ENCODE measurements around the gene RALGAPB.
"Not testable (repeated sequence)": the region's sequence is repeated elsewhere in the genome, so short reads cannot be mapped to it uniquely, and the experiment has no call there.

RALGAPB gene

DNA sequence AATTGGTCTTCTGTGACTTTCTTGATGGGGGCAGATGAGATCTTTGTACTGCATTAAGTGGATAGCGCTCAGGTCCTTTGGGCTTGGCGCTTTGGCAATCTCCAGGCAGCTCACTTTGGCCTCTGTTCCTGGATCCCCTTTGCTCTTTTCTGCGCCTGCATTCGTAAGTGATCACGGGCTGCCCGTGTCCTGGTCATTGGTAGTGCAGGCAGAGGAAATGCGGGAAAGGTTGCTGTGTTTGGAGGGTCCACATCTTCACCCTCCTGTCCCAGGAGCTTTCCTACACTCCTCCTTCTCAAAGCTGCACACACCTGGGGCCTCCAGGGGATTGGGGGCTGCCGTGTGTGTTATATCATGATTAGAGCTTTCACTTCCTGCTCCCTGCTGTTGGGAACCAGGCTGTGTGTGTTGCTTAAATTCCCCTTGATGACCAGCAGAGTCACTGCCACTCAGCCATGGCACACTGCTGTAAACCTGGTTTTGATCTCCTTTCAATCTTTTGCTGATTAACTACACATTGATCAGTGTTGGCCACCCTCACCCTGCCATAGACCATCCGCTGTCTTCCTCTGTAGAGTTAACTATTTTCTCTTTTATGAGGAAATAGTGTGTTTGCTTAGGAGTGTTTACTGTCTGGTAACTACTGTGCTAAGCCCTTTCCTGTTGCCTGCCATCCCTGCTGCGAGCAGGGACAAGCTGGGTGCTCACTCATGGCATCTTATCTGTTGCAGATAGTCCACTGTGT, 24.5 kb upstream of the RALGAPB start:
- no peak for DNase-seq

DNA sequence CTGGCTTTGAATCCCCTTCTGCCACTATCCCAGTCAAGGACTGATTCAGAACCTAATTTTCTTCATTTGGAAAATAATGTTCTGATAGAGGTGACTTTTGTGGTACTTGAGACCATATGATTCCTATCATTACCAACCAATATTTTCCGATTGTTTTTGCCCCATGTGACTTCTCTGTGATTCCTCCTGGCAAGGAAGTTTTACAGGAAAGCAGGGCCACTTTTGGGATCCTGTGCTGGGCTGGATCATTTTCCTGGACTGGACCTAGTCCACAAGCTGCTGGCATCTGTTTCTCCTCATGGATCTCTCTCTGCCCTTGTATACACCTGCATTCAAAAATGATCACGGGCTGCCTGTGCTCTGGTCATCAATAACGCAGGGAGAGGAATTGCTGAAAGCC, 23.6 kb upstream of the RALGAPB start:
- no peak for DNase-seq

DNA sequence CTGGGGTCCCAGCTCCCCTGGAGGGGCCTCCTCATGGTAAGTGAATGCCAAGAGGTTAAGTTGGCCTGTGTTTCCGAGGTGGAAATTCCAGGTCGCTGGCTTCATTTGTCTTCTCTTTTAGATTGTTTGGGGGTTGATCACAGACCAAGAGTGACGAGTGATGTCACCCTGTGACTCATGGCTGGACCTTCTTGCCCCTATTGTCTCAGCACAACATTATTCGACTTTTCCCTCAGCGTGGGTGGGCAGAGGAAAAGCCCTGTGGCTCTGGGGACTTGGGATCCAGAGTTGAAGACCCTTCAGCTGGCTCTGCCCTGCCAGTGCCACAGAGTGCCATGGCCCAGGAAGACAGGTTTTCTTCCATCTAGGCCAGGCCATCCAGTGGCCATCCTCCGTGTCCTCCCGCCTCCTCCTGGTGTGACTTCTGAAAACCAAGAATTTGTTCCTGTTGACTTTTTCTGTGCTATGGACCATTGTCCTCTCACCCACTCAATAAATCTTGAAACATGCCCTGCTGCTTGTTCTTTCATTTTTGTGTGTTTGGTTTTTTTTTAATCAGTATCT, 22.1 kb upstream of the RALGAPB start:
- DNase-seq = peak; percentile 23

DNA sequence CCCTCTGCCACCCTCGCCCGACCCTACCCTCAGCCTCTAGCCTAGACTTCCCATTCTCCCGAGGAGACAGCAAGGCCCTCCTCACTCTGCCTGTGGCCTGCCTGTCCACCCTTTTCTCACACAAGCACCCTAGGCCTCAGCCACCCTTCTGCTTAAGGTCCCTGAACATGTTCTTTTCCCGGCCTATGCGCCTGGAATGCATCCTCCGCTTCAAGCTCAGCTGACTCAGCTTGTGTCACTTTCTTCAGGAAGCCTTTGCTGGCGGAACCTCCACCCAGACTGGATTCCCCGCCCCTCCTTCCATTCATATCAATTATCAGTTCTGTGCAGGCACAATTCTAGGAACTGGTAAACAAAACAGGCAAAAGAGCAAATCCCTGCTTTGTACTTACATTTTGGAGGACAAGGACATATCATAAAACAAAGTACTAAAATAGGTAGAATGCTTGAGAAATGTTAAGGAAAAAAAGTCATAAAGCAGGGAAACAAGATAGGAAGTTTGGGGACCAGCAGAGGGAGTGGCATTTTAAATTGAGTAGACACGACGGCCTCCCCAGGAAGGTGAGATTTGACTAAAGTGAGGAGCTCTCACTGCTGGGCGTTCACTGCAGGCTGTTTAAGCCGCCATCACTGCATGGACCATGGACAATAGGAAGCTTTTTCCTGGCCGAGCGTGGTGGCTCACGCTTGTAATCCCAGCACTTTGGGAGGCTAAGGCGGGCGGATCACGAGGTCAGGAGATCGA, 19.6 kb upstream of the RALGAPB start:
- DNase-seq = peak; percentile 44

DNA sequence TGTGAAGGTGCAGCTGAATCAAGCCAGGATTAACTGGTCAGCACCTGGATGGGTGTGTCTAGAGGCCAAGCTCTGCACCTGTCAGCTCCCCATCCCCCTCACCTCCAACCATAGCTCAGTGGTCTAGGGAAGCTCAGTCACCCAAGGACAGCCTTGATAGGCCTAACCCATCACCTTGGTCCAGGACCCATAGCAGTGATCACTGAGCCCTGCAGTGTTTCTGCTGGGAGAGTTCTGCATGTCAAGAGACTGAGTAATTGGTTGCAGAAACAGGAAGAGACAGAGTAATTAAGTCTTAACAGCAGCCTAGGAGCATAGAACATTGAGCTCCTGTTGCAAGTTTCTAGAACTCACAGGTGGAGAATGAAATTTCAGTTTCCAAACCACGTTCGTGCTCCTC, 18.7 kb upstream of the RALGAPB start:
- no peak for DNase-seq

DNA sequence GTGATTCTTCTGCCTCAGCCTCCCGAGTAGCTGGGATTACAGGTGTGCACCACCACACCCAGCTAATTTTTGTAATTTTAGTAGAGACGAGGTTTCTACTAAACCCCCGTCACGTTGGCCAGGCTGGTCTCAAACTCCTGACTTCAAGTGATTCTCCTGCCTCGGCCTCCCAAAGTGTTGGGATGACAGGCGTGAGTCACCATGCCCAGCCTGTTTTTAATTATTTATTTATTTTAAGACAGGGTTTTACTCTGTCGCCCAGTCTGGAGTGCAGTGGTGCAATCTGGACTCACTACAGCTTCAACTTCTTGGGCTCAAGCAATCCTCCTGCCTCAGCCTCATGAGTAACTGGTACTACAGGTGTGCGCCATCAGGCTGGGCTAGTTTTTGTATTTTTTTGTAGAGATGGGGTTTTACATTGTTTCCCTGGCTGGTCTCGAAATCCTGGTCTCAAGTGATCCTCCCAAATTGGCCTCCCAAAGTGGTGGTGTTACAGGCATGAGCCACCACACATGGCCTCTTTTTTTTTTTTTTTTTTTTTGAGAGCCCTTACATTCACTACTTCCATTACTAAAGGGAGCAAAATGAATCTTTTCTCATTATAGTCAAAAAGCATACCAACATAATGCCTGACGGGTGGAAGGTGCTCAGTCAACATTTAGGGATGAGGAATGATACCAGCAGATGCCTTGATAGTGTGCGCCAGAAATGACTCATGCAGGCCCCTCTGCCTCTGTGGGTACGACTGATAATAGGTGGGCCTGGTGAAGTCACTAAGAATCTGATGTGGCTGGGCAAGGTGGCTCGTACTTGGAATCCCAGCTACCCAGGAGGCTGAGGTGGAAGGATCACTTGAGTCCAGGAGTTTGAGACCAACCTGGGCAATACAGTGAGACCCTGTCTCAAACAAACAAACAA, 17.8 kb upstream of the RALGAPB start:
- DNase-seq = no peak

DNA sequence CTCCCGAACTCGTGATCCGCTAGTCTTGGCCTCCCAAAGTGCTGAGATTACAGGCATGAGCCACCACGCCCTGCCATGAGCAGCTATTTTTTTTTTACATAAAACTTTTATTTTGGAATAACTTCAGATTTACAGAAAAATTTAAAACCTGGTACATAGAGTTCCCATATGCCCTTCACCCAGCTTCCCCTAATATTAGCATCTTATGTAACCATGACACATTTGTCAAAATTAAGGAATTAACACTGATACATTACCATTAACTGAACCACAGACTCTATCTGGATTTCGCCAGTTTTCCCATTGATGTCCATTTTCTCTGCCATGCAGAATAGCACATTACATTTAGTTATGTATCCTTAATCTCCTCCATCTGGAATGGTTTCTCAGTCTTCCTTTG, 14.3 kb upstream of the RALGAPB start:
- DNase-seq = no peak

DNA sequence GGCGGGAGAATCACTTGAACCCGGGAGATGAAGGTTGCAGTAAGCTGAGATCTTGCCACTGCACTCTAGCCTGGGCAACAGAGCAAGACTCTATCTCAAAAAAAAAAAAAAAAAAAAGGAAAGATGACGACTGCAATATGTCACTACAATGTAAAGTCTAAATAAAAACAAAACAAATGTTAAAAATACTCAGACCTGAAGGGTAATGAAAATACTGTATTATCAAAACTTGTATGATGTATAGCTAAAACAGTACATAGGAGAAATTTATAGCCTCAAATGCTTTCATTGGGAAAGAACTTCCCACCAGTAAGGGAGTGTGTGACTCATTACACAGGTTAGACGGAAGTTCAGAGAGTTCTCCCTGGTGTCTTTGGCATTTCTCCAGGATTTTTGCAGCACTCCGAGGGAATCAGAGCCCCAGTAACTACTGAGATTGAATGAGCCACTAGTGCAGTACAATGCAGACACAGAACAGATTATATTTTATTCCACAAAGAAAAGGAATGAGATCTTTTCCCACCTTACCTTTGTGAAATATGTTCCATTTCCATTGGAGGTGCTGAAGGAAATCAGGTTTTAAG, 12.5 kb upstream of the RALGAPB start:
- DNase-seq = peak; percentile 83

DNA sequence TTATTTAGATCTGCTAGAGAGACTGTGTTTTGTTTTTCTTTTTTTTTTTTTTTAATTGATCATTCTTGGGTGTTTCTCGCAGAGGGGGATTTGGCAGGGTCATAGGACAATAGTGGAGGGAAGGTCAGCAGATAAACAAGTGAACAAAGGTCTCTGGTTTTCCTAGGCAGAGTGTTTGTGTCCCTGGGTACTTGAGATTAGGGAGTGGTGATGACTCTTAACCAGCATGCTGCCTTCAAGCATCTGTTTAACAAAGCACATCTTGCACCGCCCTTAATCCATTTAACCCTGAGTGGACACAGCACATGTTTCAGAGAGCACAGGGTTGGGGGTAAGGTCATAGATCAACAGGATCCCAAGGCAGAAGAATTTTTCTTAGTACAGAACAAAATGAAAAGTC, 12.0 kb upstream of the RALGAPB start:
- not testable (repeated sequence) for DNase-seq

DNA sequence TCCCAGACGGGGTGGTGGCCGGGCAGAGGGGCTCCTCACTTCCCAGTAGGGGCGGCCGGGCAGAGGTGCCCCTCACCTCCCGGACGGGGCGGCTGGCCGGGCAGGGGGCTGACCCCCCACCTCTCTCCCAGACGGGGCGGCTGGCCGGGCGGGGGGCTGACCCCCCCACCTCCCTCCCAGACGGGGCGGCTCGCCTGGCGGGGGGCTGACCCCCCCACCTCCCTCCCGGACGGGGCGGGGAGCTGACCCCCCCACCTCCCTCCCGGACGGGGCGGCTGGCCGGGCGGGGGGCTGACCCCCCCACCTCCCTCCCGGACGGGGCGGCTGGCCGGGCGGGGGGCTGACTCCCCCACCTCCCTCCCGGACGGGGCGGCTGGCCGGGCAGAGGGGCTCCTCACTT, 11.5 kb upstream of the RALGAPB start:
- not testable (repeated sequence) for DNase-seq

DNA sequence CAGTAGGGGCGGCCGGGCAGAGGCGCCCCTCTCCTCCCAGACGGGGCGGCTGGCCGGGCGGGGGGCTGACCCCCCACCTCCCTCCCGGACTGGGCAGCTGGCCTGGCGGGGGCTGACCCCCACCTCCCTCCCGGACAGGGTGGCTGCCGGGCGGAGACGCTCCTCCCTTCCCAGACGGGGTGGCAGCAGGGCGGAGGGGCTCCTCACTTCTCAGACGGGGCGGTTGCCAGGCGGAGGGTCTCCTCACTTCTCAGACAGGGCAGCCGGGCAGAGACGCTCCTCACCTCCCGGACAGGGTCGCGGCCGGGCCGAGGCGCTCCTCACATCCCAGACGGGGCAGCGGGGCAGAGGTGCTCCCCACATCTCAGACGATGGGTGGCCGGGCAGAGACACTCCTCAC, 11.1 kb upstream of the RALGAPB start:
- not testable (repeated sequence) for DNase-seq

DNA sequence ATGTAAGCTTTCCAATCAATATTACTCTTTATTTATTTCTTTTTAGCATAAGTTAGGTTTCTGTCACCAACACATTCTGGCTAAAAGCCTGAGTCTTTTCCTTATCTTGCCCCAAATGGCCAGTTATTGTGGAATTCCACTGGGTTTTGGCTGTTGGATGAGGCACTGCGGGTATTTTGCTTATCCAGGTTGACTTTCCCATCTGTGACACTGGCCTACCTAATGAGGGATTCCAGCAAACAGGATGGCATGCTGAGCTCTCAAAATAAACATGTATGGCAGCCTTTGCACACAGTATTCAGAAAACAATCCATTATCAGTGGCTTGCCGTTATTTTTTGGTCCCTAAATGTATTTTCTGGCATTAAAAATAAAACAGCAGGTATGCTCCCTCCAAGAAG, 6.5 kb upstream of the RALGAPB start:
- DNase-seq = no peak

DNA sequence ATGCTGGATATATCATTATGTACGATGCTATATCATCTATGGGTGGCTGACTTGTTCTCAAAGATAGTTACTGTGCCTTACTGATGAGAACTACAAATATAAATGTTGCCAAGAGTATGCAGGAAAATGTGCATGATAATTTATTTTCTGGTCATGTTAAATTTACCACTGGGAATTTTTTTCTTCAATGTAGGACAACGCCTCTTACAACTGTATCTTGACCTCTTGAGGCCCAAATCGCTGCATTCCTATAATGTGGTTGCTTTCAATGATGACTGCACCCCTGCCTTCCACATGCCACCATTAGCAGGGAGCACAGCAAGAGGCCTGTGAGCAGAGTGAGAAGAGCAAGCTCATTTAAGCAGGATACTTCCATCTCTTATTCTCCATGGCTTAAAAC, 5.7 kb upstream of the RALGAPB start:
- no peak for DNase-seq

DNA sequence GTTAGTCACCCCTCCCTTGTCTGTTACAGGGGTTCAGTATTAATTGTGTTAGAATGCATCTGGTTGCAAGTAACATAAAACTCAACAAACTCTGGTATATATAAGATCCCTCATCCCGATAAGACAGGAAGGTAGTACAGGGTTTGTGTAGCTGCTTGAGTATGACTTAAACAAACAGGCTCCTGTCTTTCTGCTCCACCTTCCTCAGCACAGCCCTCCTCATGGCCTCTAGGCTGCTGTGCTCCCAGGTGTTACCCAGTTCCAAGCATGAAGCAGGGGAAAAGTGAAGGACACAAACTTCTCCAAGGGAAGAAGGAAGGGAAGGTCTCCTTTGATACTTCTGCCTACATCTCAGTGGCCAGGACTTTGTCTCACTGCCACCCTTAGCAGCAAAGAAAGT, 1.4 kb upstream of the RALGAPB start:
- no peak for DNase-seq

DNA sequence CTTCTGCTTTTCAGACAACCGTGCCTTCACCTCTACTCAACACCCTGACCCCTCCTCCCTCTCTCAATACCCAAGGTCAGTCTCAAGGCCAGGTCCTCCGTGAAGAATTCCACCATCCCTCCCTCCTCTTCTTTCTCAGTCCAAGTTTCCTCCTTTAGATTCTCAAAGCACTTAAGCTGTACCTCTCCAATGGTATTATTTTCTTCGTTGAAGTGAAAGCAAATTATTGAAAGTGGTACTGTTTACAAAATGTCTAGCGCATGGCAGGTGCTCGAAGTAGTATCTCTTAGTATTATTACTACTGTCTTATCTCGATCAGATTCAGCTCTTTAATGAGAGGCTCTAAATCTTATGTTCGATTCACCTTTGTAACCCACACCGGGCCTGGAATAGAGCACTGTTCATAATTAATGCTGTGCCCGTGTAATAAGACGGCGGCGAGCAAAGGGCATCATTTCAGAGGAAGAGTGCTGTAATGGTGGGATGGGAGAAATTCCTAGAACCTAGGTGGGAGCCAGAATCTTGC, 593 bp upstream of the RALGAPB start:
- DNase-seq = no peak

DNA sequence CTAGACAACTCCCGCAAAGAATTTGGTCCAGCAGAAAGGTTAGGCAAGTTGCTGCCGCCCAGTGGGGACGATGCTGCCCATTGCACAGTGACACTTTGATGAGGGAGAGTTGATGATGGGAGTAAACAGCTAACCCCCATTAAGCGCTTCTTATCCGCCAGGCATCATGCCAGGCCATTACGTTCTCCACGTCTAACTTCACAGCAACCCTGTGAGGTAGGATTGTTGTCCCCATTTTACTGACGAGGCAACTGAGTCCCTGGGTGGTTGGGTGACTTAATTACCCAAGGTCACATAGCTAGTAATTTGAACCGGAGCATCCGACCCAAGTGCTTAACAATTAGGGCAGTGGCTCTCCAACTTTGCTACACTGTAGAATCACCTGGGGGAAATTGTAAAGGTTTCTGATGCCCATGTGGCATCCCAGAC, 738 bp downstream of the RALGAPB start:
- peak; percentile 13 for DNase-seq

DNA sequence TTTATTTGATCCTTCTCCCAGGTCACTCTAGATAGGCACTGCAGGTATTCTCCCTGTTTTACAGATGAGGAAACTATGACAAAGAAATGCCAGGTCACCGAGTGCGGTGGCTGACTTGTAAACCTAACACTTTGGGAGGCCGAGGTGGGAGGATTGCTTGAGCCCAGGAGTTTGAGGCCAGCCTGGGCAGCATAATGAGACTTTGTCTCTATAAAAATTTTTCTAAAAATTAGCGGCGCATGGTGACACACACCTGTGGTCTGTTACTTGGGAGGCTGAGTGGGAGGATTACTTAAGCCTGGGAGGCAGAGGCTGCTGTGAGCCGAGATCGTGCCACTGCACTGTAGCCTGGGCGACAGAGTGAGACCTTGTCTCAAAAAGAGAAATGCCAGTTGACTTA, 5.1 kb downstream of the RALGAPB start:
- DNase-seq = no peak

DNA sequence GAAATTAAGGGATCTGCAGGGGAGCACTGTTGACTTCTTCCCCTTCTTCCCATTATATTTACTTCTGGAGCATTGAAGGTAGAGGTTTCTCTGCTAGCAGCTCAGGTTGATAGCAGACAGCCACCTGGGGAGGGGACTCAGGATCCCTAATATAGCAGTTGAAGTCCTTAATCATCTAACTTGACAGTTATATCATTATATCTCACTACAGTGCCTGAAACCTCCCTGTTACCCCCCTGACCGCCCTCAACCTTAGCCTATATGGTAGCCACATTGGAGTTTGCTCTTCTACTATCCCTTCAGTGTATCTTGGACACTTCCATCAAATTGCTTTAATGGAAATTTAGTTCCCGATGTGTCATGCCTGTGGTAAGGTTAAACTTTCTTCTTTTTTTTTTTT, 7.0 kb downstream of the RALGAPB start:
- DNase-seq = no peak

DNA sequence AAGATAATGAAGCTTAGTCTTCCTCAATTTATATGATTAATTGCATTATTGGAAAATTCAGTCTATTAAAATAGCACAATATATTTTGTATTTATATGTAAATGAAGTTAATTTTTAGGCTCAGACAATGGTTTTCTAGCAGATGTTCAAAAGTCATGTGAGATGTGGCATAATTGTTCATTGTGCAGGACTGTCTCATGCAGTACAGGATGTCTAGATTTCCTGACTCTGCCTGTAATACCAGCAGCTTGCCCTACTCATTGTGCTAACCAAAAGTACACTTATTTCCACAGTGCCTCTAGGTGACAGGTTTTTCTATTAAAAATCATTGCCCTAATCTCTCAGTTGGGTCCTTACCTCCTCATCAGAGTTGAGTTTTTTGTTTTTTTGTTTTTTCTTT, 12.4 kb downstream of the RALGAPB start:
- no peak for DNase-seq

DNA sequence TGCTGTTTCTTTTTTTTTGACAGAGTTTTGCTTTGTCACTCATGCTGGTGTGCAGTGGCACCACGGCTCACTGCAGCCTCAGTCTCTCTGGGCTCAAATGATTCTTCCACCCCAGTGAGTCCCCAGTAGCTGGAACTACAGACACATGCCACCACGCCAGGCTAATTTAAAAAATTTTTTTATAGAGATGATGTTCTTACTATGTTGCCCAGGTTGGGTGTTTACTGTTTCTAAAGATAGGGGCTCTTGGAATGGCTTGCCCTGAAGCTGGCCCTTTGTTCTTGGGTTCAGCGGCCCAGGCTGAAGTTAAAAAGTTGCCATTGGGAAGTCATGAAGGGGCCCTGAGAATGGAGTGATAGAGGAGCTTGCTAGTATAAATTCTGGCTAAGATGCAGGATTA, 16.5 kb downstream of the RALGAPB start:
- no peak for DNase-seq

DNA sequence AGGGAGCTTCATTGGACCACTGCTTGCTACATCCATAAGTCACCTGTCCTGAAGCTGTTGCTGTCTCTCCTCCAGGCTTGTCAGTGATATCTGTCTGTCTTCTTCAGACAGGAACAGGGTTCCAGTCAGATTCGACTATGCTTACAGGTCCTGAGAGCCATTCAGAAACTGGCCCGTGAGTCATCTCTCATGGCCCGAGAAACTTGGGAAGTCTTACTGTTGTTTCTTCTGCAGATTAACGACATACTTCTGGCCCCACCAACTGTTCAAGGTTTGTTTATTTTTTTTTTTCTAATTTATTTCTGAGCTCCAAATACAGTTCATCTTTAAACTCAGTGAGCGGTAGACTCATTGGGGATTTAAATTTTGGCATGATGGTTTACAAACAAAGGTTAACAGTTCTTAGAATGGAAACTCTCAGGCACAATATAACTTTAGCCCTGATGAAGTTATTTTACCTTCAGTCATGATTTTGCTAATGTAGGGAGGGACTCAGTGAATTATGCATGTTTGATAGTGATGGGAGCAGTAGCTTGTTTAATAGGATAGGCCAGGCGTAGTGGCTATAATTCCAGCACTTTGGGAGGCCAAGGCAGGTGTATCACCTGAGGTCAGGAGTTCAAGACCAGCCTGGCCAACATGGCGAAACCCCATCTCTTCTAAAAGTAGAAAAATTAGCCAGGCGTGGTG, 24.7 kb downstream of the RALGAPB start:
- no peak for DNase-seq

DNA sequence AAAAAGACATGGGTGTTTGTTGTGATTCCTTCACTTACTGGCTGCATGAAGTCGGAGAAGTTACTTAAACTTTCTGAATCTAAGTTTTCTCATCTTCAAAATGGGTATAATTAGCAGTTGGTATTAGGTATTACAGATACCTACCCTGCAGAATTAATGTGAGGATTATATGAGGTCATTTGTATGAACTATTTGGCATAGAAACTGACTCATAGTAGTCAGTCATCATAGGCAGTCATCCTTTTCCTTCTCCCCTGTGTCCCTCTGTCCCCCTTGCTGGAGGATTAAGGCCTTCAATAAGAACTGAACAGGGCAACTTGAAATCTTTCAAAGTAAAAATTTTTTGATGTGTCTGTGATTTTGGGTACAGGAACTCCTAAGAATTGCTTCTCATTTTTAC, 26.3 kb downstream of the RALGAPB start:
- DNase-seq = no peak
